Cardiac fibroblast (primary cell): ENCODE results near the gene GMEB1.
"Not testable (repeated sequence)": the region's sequence is repeated elsewhere in the genome, so short reads cannot be mapped to it uniquely, and the experiment has no call there.

Experiments used
- DNase-seq, 2 donors: peaks; one replicate each; pipeline versions ENCODE4 v3.0.0 to v3.0.0-alpha.2; 2010; ENCODE audit warnings: low read depth in 2 of 2
- H3K4me3 ChIP-seq, 2 donors: replicated peaks in 1 of 2; 1 replicate in 1 of 2; 2 replicates in 1 of 2; pipeline ENCODE4 v1.5.1; 2011; ENCODE audit warnings: low read depth in 2 of 2, low read length in 2 of 2, mild to moderate bottlenecking in 2 of 2, moderate library complexity in 1 of 2
- CTCF ChIP-seq: IDR thresholded peaks from one replicate; pipeline ENCODE4 v1.5.1; 2011; ENCODE audit warnings: low read depth, mild to moderate bottlenecking, low read length, inconsistent platforms

The GMEB1 gene

GRCh38 chr1:28680151-28680550 lies 11.6 kb downstream of the GMEB1 start:
- TF ChIP-seq CTCF = no peak
- H3K4me3 ChIP-seq = no peak overlapping the region
- peak in 1 of 2 donors; percentile 4 for DNase-seq

- no peak for TF ChIP-seq CTCF
- no peak overlapping the region for H3K4me3 ChIP-seq
- no peak for DNase-seq
Observed at GRCh38 chr1:28682840-28683239, 14.3 kb downstream of the GMEB1 start.

GRCh38 chr1:28684937-28685336 lies 16.4 kb downstream of the GMEB1 start:
- no peak for DNase-seq
- no peak overlapping the region for H3K4me3 ChIP-seq
- TF ChIP-seq CTCF = no peak

GRCh38 chr1:28691627-28692026 lies 23.0 kb downstream of the GMEB1 start:
- not testable (repeated sequence) for DNase-seq, H3K4me3 ChIP-seq

- TF ChIP-seq CTCF = no peak
- DNase-seq = no peak
- H3K4me3 ChIP-seq = no peak overlapping the region
Observed at GRCh38 chr1:28703629-28704028, 35.0 kb downstream of the GMEB1 start.

- no peak overlapping the region for H3K4me3 ChIP-seq
- no peak for TF ChIP-seq CTCF
- DNase-seq = no peak
Observed at GRCh38 chr1:28716336-28716735, 47.8 kb downstream of the GMEB1 start.

- no peak for DNase-seq
- no peak overlapping the region for H3K4me3 ChIP-seq
- no peak for TF ChIP-seq CTCF
Observed at GRCh38 chr1:28718166-28718565, 49.6 kb downstream of the GMEB1 start.
